ENCODE results near the gene RRAGD. TPM values are rescaled to one million over a fixed set of nuclear protein-coding genes. Genes with fewer than 3 reads are reported as not detected.

Gene RRAGD
- total RNA-seq, 4 donors from 2014 or later: 18.7 to 31.4 (median 19.9) TPM

GRCh38 chr6:89351671-89352277, 60.3 kb downstream of the RRAGD start:
- TF ChIP-seq CTCF (IDR thresholded peaks at IDR 0.05) (no peak), POLR2A (IDR thresholded peaks at IDR 0.05; ENCODE audit: low read depth) (no peak), EP300 (IDR thresholded peaks at IDR 0.05) (no peak), POLR2AphosphoS5 (IDR thresholded peaks at IDR 0.05) (no peak)
- DNase-seq (ENCODE audit: extremely low spot score): no peak
- peak overlapping the region; percentile 75 to 92 (median 84) for H3K4me3 ChIP-seq
- WGBS: under 1% methylated on average over 12 of the region's 12 CpGs
- no peaks in the 10 kb centered on the region for H3K27me3 ChIP-seq
- intact Hi-C loops (cut with DNase I): loop anchor here (2.0 to 5.0 kb wide), 2 partner anchors 17 to 364 kb away; no protein-coding TSS in a partner anchor
- H3K9me3 ChIP-seq: no peaks in the 10 kb centered on the region
- H3K36me3 ChIP-seq: no peaks in the 10 kb centered on the region
- peak overlapping the region; percentile 96 to 98 (median 98) for H3K27ac ChIP-seq (replicated peaks in 1 of 4)
- H3K4me1 ChIP-seq: peaks cover 29 to 58% (median 51%) of the 10 kb centered on the region in 4 donors

- intact Hi-C loops (cut with DNase I): loop anchor here (5.0 kb wide), 1 partner anchor 363 kb away; no protein-coding TSS in a partner anchor
- no peak for DNase-seq (ENCODE audit: extremely low spot score)
- TF ChIP-seq POLR2A (IDR thresholded peaks at IDR 0.05; ENCODE audit: low read depth): no peak
- TF ChIP-seq POLR2AphosphoS5 (IDR thresholded peaks at IDR 0.05): no peak
- TF ChIP-seq EP300 (IDR thresholded peaks at IDR 0.05): no peak
- no peak for TF ChIP-seq CTCF (IDR thresholded peaks at IDR 0.05)
- peaks cover 29 to 65% (median 60%) of the 10 kb centered on the region in 4 donors for H3K4me1 ChIP-seq
- H3K9me3 ChIP-seq: no peaks in the 10 kb centered on the region
- 56% methylated on average over 4 of the region's 4 CpGs for whole genome bisulfite sequencing
- H3K4me3 ChIP-seq: peak overlapping the region; percentile 75 to 92 (median 84)
- H3K36me3 ChIP-seq: no peaks in the 10 kb centered on the region
- H3K27me3 ChIP-seq: no peaks in the 10 kb centered on the region
- H3K27ac ChIP-seq (replicated peaks in 1 of 4): peak overlapping the region; percentile 11 to 98 (median 54)
Observed at GRCh38 chr6:89350281-89350966, 61.6 kb downstream of the RRAGD start.

GRCh38 chr6:89348372-89348771, 63.7 kb downstream of the RRAGD start:
- peaks cover 29 to 76% (median 71%) of the 10 kb centered on the region in 4 donors for H3K4me1 ChIP-seq
- no peak for DNase-seq (ENCODE audit: extremely low spot score)
- TF ChIP-seq EP300 (IDR thresholded peaks at IDR 0.05) (no peak), POLR2AphosphoS5 (IDR thresholded peaks at IDR 0.05) (no peak), CTCF (IDR thresholded peaks at IDR 0.05) (no peak), POLR2A (IDR thresholded peaks at IDR 0.05; ENCODE audit: low read depth) (no peak)

GRCh38 chr6:89347825-89348224, 64.2 kb downstream of the RRAGD start:
- no peaks in the 10 kb centered on the region for H3K9me3 ChIP-seq
- intact Hi-C loops (cut with DNase I): no loop called here
- H3K27ac ChIP-seq (replicated peaks in 1 of 4): peak overlapping the region in 1 of 4 donors; percentile 15
- DNase-seq (ENCODE audit: extremely low spot score): no peak
- H3K4me3 ChIP-seq: no peak overlapping the region
- TF ChIP-seq EP300 (IDR thresholded peaks at IDR 0.05): no peak
- no peak for TF ChIP-seq CTCF (IDR thresholded peaks at IDR 0.05)
- TF ChIP-seq POLR2AphosphoS5 (IDR thresholded peaks at IDR 0.05): no peak
- no peak for TF ChIP-seq POLR2A (IDR thresholded peaks at IDR 0.05; ENCODE audit: low read depth)
- H3K27me3 ChIP-seq: no peaks in the 10 kb centered on the region
- H3K4me1 ChIP-seq: peaks cover 29 to 76% (median 66%) of the 10 kb centered on the region in 4 donors
- no peaks in the 10 kb centered on the region for H3K36me3 ChIP-seq
- WGBS: 80% methylated on average over 2 of the region's 2 CpGs

More at GRCh38 chr6:89348372-89348771, 63.7 kb downstream of the RRAGD start:
- WGBS: 82% methylated on average over 1 of the region's 1 CpG
- peak overlapping the region in 1 of 4 donors; percentile 15 for H3K27ac ChIP-seq (replicated peaks in 1 of 4)
- H3K27me3 ChIP-seq: no peaks in the 10 kb centered on the region
- H3K36me3 ChIP-seq: no peaks in the 10 kb centered on the region
- no peaks in the 10 kb centered on the region for H3K9me3 ChIP-seq
- intact Hi-C loops (cut with DNase I): no loop called here
- H3K4me3 ChIP-seq: no peak overlapping the region

Data from esophagus muscularis mucosa (tissue), 4 donors.